K562 (cell line): ENCODE measurements around the gene FAM117A. TPM values are rescaled to one million over a fixed set of nuclear protein-coding genes. Genes with fewer than 3 reads are reported as not detected.
A peak's percentile ranks its signal among the peaks of the same experiment; 100 is the strongest.

Experiments
- CXXC5 ChIP-seq: fragments of 250-450 bp; sonication (Bioruptor Pico); IDR thresholded peaks from 2 replicates; pipeline ENCODE4 v1.8.0; 2022; ENCODE audit warnings: inconsistent platforms, mild to moderate bottlenecking, moderate library complexity
- FOXJ2 ChIP-seq: fragments of 200-800 bp; sonication (Bioruptor generic); IDR thresholded peaks from 2 replicates; pipeline ENCODE4 v1.6.1; 2016; ENCODE audit warnings: missing genetic modification characterization, missing compliant biosample characterization
- FOXK1 ChIP-seq: sonication (generic); formaldehyde crosslinking; IDR thresholded peaks from 2 replicates; pipeline ENCODE4 v1.8.0; 2022; ENCODE audit warnings: missing genetic modification reagents, mild to moderate bottlenecking, borderline replicate concordance
- GATA2 ChIP-seq: sonication (generic); formaldehyde crosslinking; IDR thresholded peaks from 2 replicates; pipeline ENCODE4 v1.4.0; 2020; ENCODE audit warnings: mild to moderate bottlenecking, missing genetic modification reagents
- HCFC1 ChIP-seq: IDR thresholded peaks from 2 replicates; pipeline ENCODE4 v1.6.1; 2012; ENCODE audit warnings: low read depth, low read length, improper control_type of control experiment
- HNRNPL ChIP-seq: fragments of 200-400 bp; formaldehyde crosslinking; IDR thresholded peaks from 2 replicates; pipeline ENCODE4 v1.6.1; 2017; ENCODE audit warnings: low read depth, mild to moderate bottlenecking, low read length
- KAT8 ChIP-seq: fragments of 450-650 bp; IDR thresholded peaks from 2 replicates; pipeline ENCODE4 v1.6.1; 2016; ENCODE audit warnings: low read depth, mild to moderate bottlenecking
- SP2 ChIP-seq: IDR thresholded peaks from 2 replicates; pipeline ENCODE4 v1.6.1; 2011; ENCODE audit warnings: mild to moderate bottlenecking, low read depth, low read length, moderate library complexity; ENCODE audit not compliant: poor library complexity, severe bottlenecking; ENCODE audit errors: extremely low read depth
- TAF15 ChIP-seq: fragments of 200-400 bp; formaldehyde crosslinking; IDR thresholded peaks from 2 replicates; pipeline ENCODE4 v1.6.1; 2017; ENCODE audit warnings: mild to moderate bottlenecking, low read depth, low read length, moderate library complexity
- ZFP36 ChIP-seq: fragments of 150-350 bp; IDR thresholded peaks from 2 replicates; pipeline ENCODE4 v1.6.1; 2018; ENCODE audit warnings: low read length, low read depth; ENCODE audit not compliant: partially characterized antibody
- ZNF165 ChIP-seq: fragments of 250-450 bp; sonication (Bioruptor Pico); IDR thresholded peaks from 2 replicates; pipeline ENCODE4 v1.4.0; 2020; ENCODE audit warnings: borderline replicate concordance
- ZNF75A ChIP-seq: fragments of 450-650 bp; formaldehyde crosslinking; IDR thresholded peaks from 2 replicates; pipeline ENCODE4 v1.4.0; 2020; ENCODE audit warnings: mild to moderate bottlenecking
- ZNF785 ChIP-seq: fragments of 250-450 bp; sonication (Bioruptor Pico); IDR thresholded peaks from 2 replicates; pipeline ENCODE4 v1.4.0; 2020; ENCODE audit warnings: mild to moderate bottlenecking
- polyA plus RNA-seq, 8 experiments: library from polyadenylated mRNA; depleted of rRNA in 4 of 8; stranded (reverse) in 5 of 8; unstranded in 3 of 8; fragments of >200 nt; fragmentation: Nextera tagmentation in 2 of 8; fragmentation: Illumina TruSeq in 1 of 8; extraction: Ambion mirVana in 2 of 8; extraction: Trizol in 1 of 8; gene quantifications; 2 replicates each; pipeline versions ENCODE4 v1.2.1 to v1.2.3, GENCODE V29; 2011 to 2014; ENCODE audit warnings: inconsistent platforms in 1 of 8, missing spikeins in 1 of 8
- total RNA-seq, 7 experiments: library from RNA; depleted of rRNA in 6 of 7; stranded (reverse); fragments of >200 nt in 6 of 7; fragmentation: Illumina TruSeq in 2 of 7; extraction: Trizol in 2 of 7; gene quantifications; 2 replicates each; pipeline versions ENCODE4 v1.2.1 to v1.2.3, GENCODE V29; 2011 to 2021; ENCODE audit warnings: low replicate concordance in 1 of 7
- TF ChIP-seq, protein P1 (sequence below): fragments of 450-650 bp; formaldehyde crosslinking; IDR thresholded peaks from 2 replicates; pipeline ENCODE4 v1.4.0; 2022; ENCODE audit warnings: missing genetic modification characterization
- TF ChIP-seq, protein P2 (sequence below): fragments of 450-650 bp; formaldehyde crosslinking; IDR thresholded peaks from 2 replicates; pipeline ENCODE4 v1.4.0; 2020; ENCODE audit warnings: mild to moderate bottlenecking, moderate library complexity
- TF ChIP-seq, protein P3 (sequence below): fragments of 250-450 bp; sonication (Bioruptor Pico); IDR thresholded peaks from 2 replicates; pipeline ENCODE4 v1.4.0; 2020; ENCODE audit warnings: mild to moderate bottlenecking, moderate library complexity
- TF ChIP-seq, protein P4 (sequence below), 3 experiments: fragments of 200-800 bp in 1 of 3; fragments of 250-450 bp in 1 of 3; fragments of 450-650 bp in 1 of 3; sonication (Bioruptor Pico) in 1 of 3; sonication (Bioruptor generic) in 1 of 3; formaldehyde crosslinking in 1 of 3; IDR thresholded peaks; 2 replicates each; pipeline versions ENCODE4 v1.6.1 to v1.8.0; 2016 to 2022; ENCODE audit warnings: mild to moderate bottlenecking in 2 of 3, missing genetic modification characterization in 2 of 3, missing compliant biosample characterization in 1 of 3, moderate library complexity in 1 of 3

The FAM117A gene
- total and polyA plus RNA-seq, 9 of the 15 experiments (the other 6 are each of a cell fraction or from before 2014, with no cell fraction given): 3.1 to 79.7 (median 36.6) TPM

DNA sequence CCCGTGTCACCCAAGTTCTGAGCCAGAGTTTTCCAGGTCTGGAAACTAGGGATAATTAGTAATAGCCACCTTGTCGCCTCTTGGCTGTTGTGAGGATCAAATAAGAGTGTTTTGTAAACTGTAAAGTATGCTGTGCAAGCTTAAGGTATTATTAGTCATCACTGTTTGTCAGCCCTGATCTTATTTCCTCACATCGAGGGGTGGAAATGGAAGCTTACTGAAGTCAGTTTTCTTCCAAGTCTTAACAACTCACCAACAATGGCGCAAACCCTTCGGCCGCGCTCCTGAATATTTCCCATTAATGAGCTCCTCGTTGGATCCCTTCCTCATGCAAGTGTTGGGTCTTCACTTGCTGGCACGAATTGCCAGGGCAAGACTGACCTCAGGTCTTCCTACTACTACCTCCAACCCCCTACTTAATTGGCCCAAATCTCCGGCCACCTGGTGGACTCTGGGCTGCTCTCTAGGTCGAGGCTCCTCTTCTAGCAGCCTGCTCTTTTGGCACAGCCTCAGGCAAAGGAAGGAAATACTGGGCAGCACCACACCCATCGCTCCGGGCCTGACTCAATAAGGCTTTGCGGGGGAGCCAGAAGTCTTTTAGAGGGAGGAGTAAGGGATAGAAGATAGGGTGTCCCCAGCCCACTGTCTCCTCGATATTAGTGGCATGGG lies 55.3 kb downstream of the FAM117A start (continued):
- TF ChIP-seq, protein P1, sequence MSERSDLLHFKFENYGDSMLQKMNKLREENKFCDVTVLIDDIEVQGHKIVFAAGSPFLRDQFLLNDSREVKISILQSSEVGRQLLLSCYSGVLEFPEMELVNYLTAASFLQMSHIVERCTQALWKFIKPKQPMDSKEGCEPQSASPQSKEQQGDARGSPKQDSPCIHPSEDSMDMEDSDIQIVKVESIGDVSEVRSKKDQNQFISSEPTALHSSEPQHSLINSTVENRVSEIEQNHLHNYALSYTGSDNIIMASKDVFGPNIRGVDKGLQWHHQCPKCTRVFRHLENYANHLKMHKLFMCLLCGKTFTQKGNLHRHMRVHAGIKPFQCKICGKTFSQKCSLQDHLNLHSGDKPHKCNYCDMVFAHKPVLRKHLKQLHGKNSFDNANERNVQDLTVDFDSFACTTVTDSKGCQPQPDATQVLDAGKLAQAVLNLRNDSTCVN: no peak
- TF ChIP-seq ZNF785 (CRISPR knock-in tag) (no peak), HCFC1 (no peak), ZNF165 (CRISPR knock-in tag) (no peak), SP2 (no peak), CXXC5 (CRISPR knock-in tag) (no peak), GATA2 (CRISPR knock-in tag) (no peak), FOXJ2 (tag) (no peak), ZNF75A (CRISPR knock-in tag) (peak; percentile 10; the same call in 1 of the 2 replicates), ZFP36 (no peak), KAT8 (no peak), HNRNPL (no peak), FOXK1 (CRISPR knock-in tag) (0 out of 2 replicates have a peak, but pooled peaks have one; percentile 22), TAF15 (no peak)
- TF ChIP-seq, protein P2, sequence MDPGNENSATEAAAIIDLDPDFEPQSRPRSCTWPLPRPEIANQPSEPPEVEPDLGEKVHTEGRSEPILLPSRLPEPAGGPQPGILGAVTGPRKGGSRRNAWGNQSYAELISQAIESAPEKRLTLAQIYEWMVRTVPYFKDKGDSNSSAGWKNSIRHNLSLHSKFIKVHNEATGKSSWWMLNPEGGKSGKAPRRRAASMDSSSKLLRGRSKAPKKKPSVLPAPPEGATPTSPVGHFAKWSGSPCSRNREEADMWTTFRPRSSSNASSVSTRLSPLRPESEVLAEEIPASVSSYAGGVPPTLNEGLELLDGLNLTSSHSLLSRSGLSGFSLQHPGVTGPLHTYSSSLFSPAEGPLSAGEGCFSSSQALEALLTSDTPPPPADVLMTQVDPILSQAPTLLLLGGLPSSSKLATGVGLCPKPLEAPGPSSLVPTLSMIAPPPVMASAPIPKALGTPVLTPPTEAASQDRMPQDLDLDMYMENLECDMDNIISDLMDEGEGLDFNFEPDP (CRISPR knock-in tag): 0 out of 2 replicates have a peak, but pooled peaks have one; percentile 5
- TF ChIP-seq, protein P3, sequence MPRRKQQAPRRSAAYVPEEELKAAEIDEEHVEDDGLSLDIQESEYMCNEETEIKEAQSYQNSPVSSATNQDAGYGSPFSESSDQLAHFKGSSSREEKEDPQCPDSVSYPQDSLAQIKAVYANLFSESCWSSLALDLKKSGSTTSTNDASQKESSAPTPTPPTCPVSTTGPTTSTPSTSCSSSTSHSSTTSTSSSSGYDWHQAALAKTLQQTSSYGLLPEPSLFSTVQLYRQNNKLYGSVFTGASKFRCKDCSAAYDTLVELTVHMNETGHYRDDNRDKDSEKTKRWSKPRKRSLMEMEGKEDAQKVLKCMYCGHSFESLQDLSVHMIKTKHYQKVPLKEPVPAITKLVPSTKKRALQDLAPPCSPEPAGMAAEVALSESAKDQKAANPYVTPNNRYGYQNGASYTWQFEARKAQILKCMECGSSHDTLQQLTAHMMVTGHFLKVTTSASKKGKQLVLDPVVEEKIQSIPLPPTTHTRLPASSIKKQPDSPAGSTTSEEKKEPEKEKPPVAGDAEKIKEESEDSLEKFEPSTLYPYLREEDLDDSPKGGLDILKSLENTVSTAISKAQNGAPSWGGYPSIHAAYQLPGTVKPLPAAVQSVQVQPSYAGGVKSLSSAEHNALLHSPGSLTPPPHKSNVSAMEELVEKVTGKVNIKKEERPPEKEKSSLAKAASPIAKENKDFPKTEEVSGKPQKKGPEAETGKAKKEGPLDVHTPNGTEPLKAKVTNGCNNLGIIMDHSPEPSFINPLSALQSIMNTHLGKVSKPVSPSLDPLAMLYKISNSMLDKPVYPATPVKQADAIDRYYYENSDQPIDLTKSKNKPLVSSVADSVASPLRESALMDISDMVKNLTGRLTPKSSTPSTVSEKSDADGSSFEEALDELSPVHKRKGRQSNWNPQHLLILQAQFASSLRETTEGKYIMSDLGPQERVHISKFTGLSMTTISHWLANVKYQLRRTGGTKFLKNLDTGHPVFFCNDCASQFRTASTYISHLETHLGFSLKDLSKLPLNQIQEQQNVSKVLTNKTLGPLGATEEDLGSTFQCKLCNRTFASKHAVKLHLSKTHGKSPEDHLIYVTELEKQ (CRISPR knock-in tag): no peak
- TF ChIP-seq, protein P4, sequence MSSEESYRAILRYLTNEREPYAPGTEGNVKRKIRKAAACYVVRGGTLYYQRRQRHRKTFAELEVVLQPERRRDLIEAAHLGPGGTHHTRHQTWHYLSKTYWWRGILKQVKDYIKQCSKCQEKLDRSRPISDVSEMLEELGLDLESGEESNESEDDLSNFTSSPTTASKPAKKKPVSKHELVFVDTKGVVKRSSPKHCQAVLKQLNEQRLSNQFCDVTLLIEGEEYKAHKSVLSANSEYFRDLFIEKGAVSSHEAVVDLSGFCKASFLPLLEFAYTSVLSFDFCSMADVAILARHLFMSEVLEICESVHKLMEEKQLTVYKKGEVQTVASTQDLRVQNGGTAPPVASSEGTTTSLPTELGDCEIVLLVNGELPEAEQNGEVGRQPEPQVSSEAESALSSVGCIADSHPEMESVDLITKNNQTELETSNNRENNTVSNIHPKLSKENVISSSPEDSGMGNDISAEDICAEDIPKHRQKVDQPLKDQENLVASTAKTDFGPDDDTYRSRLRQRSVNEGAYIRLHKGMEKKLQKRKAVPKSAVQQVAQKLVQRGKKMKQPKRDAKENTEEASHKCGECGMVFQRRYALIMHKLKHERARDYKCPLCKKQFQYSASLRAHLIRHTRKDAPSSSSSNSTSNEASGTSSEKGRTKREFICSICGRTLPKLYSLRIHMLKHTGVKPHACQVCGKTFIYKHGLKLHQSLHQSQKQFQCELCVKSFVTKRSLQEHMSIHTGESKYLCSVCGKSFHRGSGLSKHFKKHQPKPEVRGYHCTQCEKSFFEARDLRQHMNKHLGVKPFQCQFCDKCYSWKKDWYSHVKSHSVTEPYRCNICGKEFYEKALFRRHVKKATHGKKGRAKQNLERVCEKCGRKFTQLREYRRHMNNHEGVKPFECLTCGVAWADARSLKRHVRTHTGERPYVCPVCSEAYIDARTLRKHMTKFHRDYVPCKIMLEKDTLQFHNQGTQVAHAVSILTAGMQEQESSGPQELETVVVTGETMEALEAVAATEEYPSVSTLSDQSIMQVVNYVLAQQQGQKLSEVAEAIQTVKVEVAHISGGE (CRISPR knock-in tag; IDR thresholded peaks at IDR 0.05): no peak
